ENCODE measurements around the gene GRID1.
"Not testable (repeated sequence)": the region's sequence is repeated elsewhere in the genome, so short reads cannot be mapped to it uniquely, and the experiment has no call there.

GRID1 gene

GRCh38 chr10:86256690-86257315 lies 109.8 kb downstream of the GRID1 start:
- in situ Hi-C loops (cut with MboI; ENCODE audit: low sequenced_read_pairs) = no loop called here

- in situ Hi-C loops (cut with MboI; ENCODE audit: low sequenced_read_pairs) = no loop called here
Observed at GRCh38 chr10:86255405-86256251, 111.0 kb downstream of the GRID1 start.

GRCh38 chr10:86254526-86255174 lies 111.9 kb downstream of the GRID1 start:
- in situ Hi-C loops (cut with MboI; ENCODE audit: low sequenced_read_pairs) = no loop called here

- in situ Hi-C loops (cut with MboI; ENCODE audit: low sequenced_read_pairs) = no loop called here
Observed at GRCh38 chr10:86254081-86254480, 112.5 kb downstream of the GRID1 start.

GRCh38 chr10:86253091-86254072 lies 113.2 kb downstream of the GRID1 start:
- in situ Hi-C loops (cut with MboI; ENCODE audit: low sequenced_read_pairs) = no loop called here

GRCh38 chr10:86252556-86252955 lies 114.0 kb downstream of the GRID1 start:
- in situ Hi-C loops (cut with MboI; ENCODE audit: low sequenced_read_pairs) = no loop called here

- in situ Hi-C loops (cut with MboI; ENCODE audit: low sequenced_read_pairs) = no loop called here
Observed at GRCh38 chr10:86252079-86252478, 114.5 kb downstream of the GRID1 start.

GRCh38 chr10:86251426-86251825 lies 115.2 kb downstream of the GRID1 start:
- in situ Hi-C loops (cut with MboI; ENCODE audit: low sequenced_read_pairs) = no loop called here

- in situ Hi-C loops (cut with MboI; ENCODE audit: low sequenced_read_pairs) = no loop called here
Observed at GRCh38 chr10:86250399-86250798, 116.2 kb downstream of the GRID1 start.

- in situ Hi-C loops (cut with MboI; ENCODE audit: low sequenced_read_pairs) = no loop called here
Observed at GRCh38 chr10:86249794-86250193, 116.8 kb downstream of the GRID1 start.

GRCh38 chr10:86248062-86248461 lies 118.5 kb downstream of the GRID1 start:
- in situ Hi-C loops (cut with MboI; ENCODE audit: low sequenced_read_pairs) = no loop called here

GRCh38 chr10:86247588-86247987 lies 119.0 kb downstream of the GRID1 start:
- in situ Hi-C loops (cut with MboI; ENCODE audit: low sequenced_read_pairs) = no loop called here

- in situ Hi-C loops (cut with MboI; ENCODE audit: low sequenced_read_pairs) = no loop called here
Observed at GRCh38 chr10:86247073-86247472, 119.5 kb downstream of the GRID1 start.

- in situ Hi-C loops (cut with MboI; ENCODE audit: low sequenced_read_pairs) = no loop called here
Observed at GRCh38 chr10:86246279-86246940, 120.2 kb downstream of the GRID1 start.

- in situ Hi-C loops (cut with MboI; ENCODE audit: low sequenced_read_pairs) = no loop called here
Observed at GRCh38 chr10:86245015-86245394, 121.6 kb downstream of the GRID1 start.

GRCh38 chr10:86244297-86245014 lies 122.1 kb downstream of the GRID1 start:
- in situ Hi-C loops (cut with MboI; ENCODE audit: low sequenced_read_pairs) = no loop called here

- in situ Hi-C loops (cut with MboI; ENCODE audit: low sequenced_read_pairs) = no loop called here
Observed at GRCh38 chr10:86243651-86244155, 122.9 kb downstream of the GRID1 start.

GRCh38 chr10:86242761-86243160 lies 123.8 kb downstream of the GRID1 start:
- in situ Hi-C loops (cut with MboI; ENCODE audit: low sequenced_read_pairs) = no loop called here

GRCh38 chr10:86238089-86238488 lies 128.5 kb downstream of the GRID1 start:
- in situ Hi-C loops (cut with MboI; ENCODE audit: low sequenced_read_pairs) = not testable (repeated sequence)

All from hTERT RPE-1 (cell line).